ENCODE data around the gene MPP1. TPM values are rescaled to one million over a fixed set of nuclear protein-coding genes. Genes with fewer than 3 reads are reported as not detected.

MPP1 gene
- 15.9 and 16.4 TPM in 2 replicates for total RNA-seq

GRCh38 chrX:154804957-154805695 lies at the start of gene MPP1:
Gene MPP1, minus strand, starts transcription at chrX:154805485. Its CDS starts 112 bp downstream, at chrX:154805373.

GRCh38 chrX:154834562-154834961 lies 29.3 kb upstream of the MPP1 start, which contains the start of gene SMIM9:
Gene SMIM9, minus strand, starts transcription at chrX:154834662. Its CDS starts 3,806 bp downstream, at chrX:154830856.

DNA sequence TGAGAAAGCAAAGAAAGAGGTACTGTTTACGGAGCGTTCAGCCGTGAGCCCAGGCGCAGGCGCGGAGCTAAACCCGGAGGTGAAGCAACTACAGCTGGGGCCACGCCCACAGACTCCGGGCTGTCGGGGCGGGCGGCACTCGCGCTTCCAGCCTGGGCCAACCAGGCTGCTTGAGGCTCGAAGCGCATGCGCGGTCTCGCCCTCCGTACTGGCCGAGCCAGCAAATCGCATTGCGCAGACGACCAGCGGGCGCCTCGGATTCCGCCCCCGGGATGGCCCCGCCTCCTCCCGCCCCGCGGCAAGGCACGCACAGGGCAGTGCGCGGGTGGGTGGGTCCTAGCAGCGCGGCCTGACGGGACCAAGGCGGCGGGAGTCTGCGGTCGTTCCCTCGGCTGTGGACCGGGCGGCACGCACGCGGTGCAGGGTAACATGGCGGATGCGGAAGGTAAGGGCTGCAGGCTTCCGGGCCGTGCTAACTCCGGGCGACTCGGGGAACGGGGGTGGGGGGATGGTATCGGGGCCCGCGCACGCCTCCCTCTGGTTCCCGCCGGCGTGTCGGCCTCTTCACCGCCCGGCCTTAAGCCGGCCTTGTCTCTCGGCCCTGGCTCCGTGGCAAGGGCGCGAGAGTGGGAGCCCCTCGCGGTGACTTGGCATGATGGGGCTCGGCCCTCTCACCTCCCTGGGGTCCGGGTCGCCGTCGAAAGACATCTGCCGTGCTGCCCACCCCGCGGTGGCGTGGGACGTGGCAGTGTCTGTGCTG lies 42.6 kb downstream of the MPP1 start, which contains the start of gene DKC1:
Gene DKC1, plus strand, starts transcription at position 328 of the 760 bp plus-strand sequence. Its CDS starts 102 bp downstream, at position 430.

DNA sequence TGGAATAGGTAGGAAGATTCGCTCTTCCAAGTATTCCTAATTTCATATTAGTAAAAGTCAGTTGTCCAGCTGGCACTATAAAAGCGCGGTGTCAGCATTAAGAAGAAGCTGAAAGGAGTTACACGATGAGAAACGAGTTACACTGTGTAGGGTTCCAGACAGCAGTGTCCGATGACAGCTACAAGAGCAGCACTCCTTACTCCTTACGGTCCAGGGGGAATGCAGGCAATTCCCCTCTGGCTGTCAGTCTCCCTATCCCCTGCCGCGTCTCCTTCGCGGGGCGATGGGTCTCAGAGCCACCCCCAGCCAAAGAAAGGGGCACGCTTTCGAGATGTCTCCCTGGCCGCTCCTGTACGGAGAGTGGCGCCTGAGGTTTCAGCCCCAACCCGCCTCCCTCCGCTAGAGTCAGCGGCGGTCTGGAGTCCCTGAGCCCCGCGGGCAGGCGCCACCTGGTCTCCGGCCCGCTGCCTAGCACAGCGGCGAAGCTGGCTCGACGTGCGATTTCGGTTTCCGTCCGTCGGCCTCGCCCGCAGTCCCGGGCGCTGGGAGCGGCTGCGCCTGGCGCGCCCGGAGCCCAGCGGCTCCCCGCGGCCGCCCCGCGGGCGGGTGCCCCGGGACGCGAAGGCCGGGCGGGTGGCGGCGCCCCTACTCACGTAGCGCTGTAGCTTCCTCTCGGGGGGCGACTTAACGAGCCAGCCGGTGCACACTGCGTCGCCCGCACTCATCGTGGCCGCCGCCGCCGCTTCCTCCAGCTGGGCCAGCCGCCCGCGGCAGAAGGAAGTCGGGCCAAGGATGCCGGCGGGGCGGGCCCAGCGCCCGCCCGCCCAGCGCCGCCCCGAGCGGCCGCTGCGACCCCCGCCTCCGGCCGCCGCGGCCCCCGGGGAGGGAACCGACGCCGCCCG lies 54.7 kb downstream of the MPP1 start, which contains the start of gene GAB3:
Gene GAB3, minus strand, starts transcription at position 777 of the 902 bp plus-strand sequence. Its CDS starts 52 bp downstream, at position 725.

Other genes starting within 250 kb of the MPP1 start
- not detected in 2 replicates for gene CTAG1A, start 220.4 kb downstream of the MPP1 start, total RNA-seq
- not detected in 2 replicates for gene CTAG1B, start 186.2 kb downstream of the MPP1 start, total RNA-seq
- not detected in 2 replicates for gene CTAG2, start 151.9 kb downstream of the MPP1 start, total RNA-seq
- gene GAB3, start 54.4 kb downstream of the MPP1 start, total RNA-seq = 2.7 and 5.4 TPM in 2 replicates
- gene DKC1, start 42.6 kb downstream of the MPP1 start, total RNA-seq = 26.2 and 36.0 TPM in 2 replicates
- not detected in 2 replicates for gene SMIM9, start 29.2 kb upstream of the MPP1 start, total RNA-seq
- gene F8A1, start 80.9 kb upstream of the MPP1 start, total RNA-seq = 4.8 and 6.7 TPM in 2 replicates
- gene F8, start 217.2 kb upstream of the MPP1 start, total RNA-seq = 4.0 and 4.8 TPM in 2 replicates
- gene FUNDC2, start 221.4 kb upstream of the MPP1 start, total RNA-seq = 46.1 and 59.2 TPM in 2 replicates